NK-92 treated with Interleukin-12 subunit alpha and Interleukin-12 subunit beta, amount 100 ng/mL, for 24 hours (cell line): ENCODE results near the gene SFR1.
A peak's percentile ranks its signal among the peaks of the same experiment; 100 is the strongest.

Experiments
- DNase-seq: peaks from one replicate; lab custom pipeline; 2025; lab: John Stamatoyannopoulos, UW

SFR1 gene

GRCh38 chr10:104121485-104122224 is at the start of gene SFR1:
SFR1 (plus strand) TSS chr10:104122171; CDS start chr10:104122184, 13 bp downstream.
- DNase-seq = peak; percentile 97

- DNase-seq = no peak
These were observed 49.2 kb upstream of the SFR1 start for GRCh38 chr10:104072786-104073185.

GRCh38 chr10:104074505-104074904 is 47.5 kb upstream of the SFR1 start:
- DNase-seq = no peak

- DNase-seq = no peak
These were observed 45.2 kb upstream of the SFR1 start for GRCh38 chr10:104076743-104077160.

GRCh38 chr10:104077247-104077646 is 44.7 kb upstream of the SFR1 start:
- DNase-seq = no peak

- no peak for DNase-seq
These were observed 44.3 kb upstream of the SFR1 start for GRCh38 chr10:104077663-104078151.

- no peak for DNase-seq
These were observed 41.2 kb upstream of the SFR1 start for GRCh38 chr10:104080762-104081161.

- no peak for DNase-seq
These were observed 40.0 kb upstream of the SFR1 start for GRCh38 chr10:104081998-104082397.

GRCh38 chr10:104084482-104085142 is 37.4 kb upstream of the SFR1 start:
- DNase-seq = no peak

GRCh38 chr10:104085801-104086400 is 36.1 kb upstream of the SFR1 start, which contains the start of gene COL17A1:
COL17A1 (minus strand) TSS chr10:104085880; CDS start chr10:104080673, 5,207 bp downstream.
- DNase-seq = no peak

GRCh38 chr10:104088239-104088638 is 33.7 kb upstream of the SFR1 start:
- no peak for DNase-seq

- no peak for DNase-seq
These were observed 32.4 kb upstream of the SFR1 start for GRCh38 chr10:104089621-104090020.

GRCh38 chr10:104090611-104091010 is 31.4 kb upstream of the SFR1 start:
- DNase-seq = no peak

GRCh38 chr10:104092749-104093148 is 29.2 kb upstream of the SFR1 start:
- no peak for DNase-seq

- no peak for DNase-seq
These were observed 25.3 kb upstream of the SFR1 start for GRCh38 chr10:104096692-104097091.

GRCh38 chr10:104098358-104098925 is 23.5 kb upstream of the SFR1 start:
- no peak for DNase-seq

- no peak for DNase-seq
These were observed 22.7 kb upstream of the SFR1 start for GRCh38 chr10:104099269-104099668.

GRCh38 chr10:104099941-104100340 is 22.0 kb upstream of the SFR1 start:
- DNase-seq = no peak

- DNase-seq = no peak
These were observed 21.2 kb upstream of the SFR1 start for GRCh38 chr10:104100795-104101194.

- no peak for DNase-seq
These were observed 20.1 kb upstream of the SFR1 start for GRCh38 chr10:104101902-104102301.

- DNase-seq = no peak
These were observed 18.0 kb upstream of the SFR1 start for GRCh38 chr10:104103956-104104355.

- DNase-seq = no peak
These were observed 17.6 kb upstream of the SFR1 start for GRCh38 chr10:104104418-104104817.

- no peak for DNase-seq
These were observed 17.0 kb upstream of the SFR1 start for GRCh38 chr10:104104926-104105325.
